CD4-positive, alpha-beta T cell treated with Interleukin-1 beta for 1 hour (primary cell): ENCODE results near the gene TACSTD2.
"Not testable (repeated sequence)": the region's sequence is repeated elsewhere in the genome, so short reads cannot be mapped to it uniquely, and the experiment has no call there.

ENCODE experiments used
- DNase-seq, 2 donors: peaks; one replicate each; pipeline ENCODE4 v3.0.0-alpha.2; 2020 to 2022

TACSTD2 gene

GRCh38 chr1:58561633-58562032, 15.4 kb downstream of the TACSTD2 start:
- no peak for DNase-seq

- DNase-seq, result no peak
These were observed 21.7 kb downstream of the TACSTD2 start for GRCh38 chr1:58555393-58555792.

DNA sequence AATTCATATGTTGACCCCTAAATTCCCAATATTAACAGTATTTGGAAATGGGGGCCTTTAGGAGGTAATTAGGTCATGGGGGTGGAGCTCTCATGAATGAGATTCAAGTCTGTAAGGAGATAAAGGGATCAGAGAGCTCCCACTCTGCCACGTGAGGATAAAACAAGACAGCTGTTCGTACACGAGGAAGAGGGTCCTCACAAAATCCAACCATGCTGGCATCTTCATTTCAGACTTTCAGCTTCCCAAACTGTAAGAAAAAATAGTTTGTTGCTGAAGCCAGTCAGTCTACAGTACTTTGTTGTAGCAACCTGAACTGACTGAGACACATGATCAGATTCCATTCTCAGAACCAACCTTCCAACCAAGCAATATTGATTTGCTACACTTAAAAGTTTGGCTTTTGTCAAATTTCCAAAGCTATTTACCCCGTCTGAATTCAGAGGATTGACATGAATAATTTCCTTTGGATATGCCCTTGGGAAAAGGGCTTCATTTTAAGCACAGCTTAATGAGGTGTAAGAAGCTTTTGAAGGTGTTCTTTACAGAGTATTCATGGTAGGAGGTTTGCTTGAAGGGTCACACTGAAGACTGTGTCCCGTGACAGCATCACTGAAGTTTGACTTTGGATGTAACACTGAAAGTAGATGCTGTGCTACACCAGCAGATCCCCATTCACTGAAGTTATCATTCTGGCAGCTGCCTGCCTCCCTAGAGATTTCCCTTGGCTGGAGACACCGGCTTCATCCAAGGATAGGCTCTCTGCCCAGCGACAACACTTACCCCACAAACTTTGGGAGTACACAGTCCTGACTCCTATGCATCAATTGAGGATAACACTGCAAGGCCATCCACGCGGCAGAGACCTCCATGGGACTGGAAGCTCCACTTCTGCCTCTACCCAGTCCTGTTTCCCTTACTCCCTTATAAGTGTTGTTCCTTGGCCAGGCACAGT, 25.6 kb downstream of the TACSTD2 start:
- no peak for DNase-seq

GRCh38 chr1:58549291-58549690, 27.8 kb downstream of the TACSTD2 start:
- not testable (repeated sequence) for DNase-seq

GRCh38 chr1:58548371-58548770, 28.7 kb downstream of the TACSTD2 start:
- no peak for DNase-seq

DNA sequence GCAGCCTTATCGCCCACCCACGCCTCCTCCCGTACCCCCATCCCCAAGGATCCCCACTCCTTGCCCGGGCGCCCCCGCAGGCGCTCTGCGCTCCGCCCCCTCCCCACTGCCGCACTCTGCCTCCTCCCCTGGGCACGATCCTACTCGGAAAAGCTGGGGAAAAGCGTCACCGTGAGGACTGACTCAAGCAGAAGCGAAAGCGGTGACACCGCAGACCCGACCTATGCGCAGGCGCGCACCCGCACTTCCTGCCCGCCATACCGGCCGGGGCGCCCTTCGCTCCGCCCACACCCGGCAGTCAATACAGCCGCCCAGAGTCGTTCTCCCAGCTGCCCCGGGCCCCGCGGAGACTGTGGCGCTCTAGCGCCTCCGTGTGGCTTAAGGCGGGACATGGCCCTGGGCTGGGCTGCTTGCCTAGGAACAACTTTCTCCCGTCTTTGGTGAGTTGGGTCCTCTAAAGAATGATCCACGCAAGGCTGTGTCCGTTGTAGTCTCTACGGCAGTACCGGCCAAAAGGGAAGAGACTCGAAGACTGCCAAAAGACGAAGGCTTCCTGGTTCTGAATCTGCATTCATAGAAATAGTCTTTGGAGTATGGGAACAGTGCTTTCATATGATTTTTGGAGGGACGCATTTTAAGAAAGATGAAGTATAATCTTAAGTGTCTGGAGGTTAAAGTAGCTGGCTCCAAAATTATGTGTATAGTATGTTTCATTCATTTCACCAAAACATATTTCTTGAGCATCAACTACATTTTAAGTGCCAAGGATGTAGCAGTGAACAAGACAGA, 30.3 kb downstream of the TACSTD2 start, which contains the start of gene OMA1:
Gene OMA1, minus strand, starts transcription at position 207 of the 789 bp plus-strand sequence. CDS start 7,432 bp downstream, outside the sequence.
- peak; percentile 97 to 98 for DNase-seq

DNA sequence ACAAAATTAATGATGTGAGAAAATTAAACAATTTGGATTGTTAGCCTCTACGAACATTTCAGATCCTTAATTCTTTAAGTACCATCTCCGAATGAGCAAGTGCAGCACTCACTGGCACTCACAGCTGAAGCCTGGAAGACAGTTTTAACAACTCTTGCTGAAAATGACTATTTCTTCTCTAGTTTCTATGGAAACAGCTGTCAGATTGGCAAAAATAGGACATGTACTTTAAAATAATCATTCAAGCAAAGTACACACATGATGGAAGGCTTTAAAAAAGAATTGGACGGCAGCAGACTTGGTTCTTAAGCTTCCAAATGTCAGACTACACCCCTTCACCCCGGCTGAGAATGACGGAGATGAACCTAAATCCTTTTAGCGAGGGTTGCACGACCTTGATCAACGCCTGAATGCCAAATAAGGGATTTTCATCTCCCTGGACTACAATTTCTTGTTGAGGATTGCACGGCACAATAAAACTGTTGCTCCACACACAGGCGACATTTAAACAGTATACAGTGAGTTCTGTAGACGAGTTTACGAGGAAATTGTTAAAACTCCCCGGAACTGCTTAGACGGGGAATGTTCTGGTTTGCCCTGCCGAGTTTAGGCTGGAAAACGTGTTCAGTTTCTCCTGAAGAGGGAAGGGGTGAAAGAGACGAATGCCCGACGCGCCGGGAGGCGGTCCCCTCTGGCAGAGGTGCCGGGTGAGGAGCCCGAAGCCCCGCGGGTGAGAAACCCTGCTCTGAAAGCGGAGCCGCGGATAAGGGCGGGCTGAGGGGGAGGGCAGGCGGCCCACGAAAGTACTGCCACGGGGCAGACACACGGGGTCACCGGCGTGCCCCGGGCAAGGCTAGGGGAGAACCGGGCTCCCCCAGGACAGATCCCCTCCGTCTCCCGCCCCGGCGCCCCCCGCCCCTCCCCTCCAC, 31.2 kb downstream of the TACSTD2 start:
- peak; percentile 80 to 85 for DNase-seq

GRCh38 chr1:58543260-58543659, 33.8 kb downstream of the TACSTD2 start:
- no peak for DNase-seq

GRCh38 chr1:58539553-58539952, 37.5 kb downstream of the TACSTD2 start:
- no peak for DNase-seq

GRCh38 chr1:58538821-58539220, 38.2 kb downstream of the TACSTD2 start:
- no peak for DNase-seq

- not testable (repeated sequence) for DNase-seq
These were observed 45.2 kb downstream of the TACSTD2 start for GRCh38 chr1:58531842-58532241.

GRCh38 chr1:58529284-58529683, 47.8 kb downstream of the TACSTD2 start:
- no peak for DNase-seq

DNA sequence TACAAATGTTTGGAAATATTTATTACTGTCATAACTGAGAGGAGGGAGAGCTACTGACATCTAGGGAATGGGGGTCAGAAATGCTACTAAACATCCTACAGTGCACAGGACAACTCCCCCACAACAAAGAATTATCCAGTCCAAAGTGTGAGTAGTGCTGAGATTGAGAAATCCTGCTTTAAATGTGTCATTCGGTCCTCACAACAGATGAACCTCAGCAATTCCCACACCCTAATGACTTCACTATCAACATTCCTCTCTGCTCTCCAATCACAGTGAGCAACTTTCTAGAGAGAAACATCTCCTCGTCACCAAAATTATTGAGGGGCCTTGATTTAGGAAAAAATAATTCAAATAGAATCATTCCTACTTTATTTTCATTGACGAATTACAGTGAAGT, 48.5 kb downstream of the TACSTD2 start:
- no peak for DNase-seq
